Anterior cingulate cortex (tissue), 58 donors: Measurements from ENCODE around the gene LINS1.
"Not testable (repeated sequence)": the region's sequence is repeated elsewhere in the genome, so short reads cannot be mapped to it uniquely, and the experiment has no call there.

Experiments
- DNase-seq, 58 donors: peaks; one replicate each; lab custom pipeline; 2025; lab: John Stamatoyannopoulos, UW

Gene LINS1

DNA sequence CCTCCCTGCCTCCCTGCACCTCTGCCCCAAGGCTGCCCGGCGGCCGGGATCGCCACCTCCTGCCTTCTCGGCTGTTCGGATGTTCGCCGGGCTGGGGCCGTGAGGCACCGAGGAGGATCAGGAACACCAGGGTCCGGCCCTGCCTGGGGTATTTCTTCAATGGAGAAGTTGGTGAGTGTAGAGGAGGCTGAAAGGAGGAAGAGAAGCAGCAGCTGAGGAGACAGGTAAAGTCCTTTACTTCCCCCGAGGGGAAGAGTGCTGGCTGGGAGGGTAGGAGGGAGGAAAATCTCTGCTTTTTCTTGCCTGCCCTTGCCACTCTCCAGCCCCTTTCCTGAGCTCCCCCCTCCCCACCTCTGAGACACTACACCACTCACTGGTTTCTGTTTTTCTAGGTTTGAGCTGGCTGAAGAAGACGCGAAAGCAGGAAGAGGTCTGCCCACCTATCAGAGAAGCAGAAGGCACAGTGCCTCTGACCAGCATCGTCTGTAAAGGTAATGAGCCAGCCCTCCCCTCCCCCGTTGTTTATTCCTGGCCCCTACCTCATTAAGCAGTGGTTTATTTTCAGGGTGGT is 924 bp upstream of the LINS1 start:
- DNase-seq, result peak in 2 of 58 donors; percentile 52

GRCh38 chr15:100601617-100602063 is 344 bp downstream of the LINS1 start:
- peak in 1 of 58 donors; percentile 75 for DNase-seq

- no peak for DNase-seq
Observed at GRCh38 chr15:100601163-100601562, 821 bp downstream of the LINS1 start.

DNA sequence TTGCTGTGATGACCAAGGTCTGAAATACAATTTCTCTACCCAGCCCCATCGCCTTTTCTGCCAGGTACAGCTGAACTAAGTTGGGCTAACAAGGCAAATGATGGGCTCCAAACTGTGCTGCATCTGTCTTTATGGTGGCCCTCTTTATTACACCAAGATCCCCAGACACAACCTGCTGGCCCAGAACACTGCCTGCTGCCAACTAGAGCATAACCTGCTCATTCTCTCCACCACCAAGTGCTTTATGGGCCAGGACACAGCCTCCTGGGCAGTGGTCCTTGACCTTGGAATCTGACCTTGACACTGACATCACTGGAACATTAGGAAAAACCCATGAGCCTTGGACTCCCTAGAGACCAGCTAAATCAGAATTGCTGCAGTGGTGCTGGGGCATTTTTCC is 3.3 kb downstream of the LINS1 start:
- no peak for DNase-seq

DNA sequence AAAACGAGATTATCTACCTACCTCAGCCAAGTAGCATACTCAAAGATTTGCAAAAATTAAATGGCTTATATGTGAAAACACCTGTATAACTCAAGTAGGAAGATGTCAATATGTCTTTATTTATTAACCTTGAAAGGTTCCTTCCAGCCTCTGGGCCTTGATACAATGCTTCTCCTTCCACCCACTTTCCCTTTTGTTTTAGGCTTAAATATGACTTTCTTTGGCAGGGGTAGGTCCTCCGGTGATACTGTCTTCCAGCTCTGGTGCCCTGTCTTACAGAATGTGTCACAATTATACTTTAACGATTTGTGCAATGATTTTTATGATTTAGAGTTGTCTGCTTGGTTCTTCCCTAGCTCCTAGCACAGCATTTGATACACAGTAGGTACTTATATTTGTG is 4.1 kb downstream of the LINS1 start:
- DNase-seq, result no peak

DNA sequence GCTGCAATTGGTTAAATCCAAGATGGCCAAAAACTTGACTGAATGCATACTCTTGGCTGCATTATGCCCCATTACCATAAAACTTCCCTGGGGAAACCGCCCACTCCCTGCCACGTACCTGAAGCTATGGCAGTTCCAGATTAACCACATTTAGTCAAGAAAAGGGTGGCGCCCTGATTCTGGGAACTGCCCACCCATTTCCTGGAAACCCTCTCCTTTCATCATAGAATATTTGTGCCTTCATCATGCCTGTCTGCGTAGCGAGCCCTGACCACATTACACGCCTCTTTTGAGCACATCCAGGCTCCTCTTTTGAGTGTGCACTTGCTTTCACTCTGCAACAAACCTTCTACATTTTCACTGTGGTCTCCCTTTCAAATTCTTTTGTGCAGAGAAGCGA is 5.2 kb downstream of the LINS1 start:
- no peak for DNase-seq

DNA sequence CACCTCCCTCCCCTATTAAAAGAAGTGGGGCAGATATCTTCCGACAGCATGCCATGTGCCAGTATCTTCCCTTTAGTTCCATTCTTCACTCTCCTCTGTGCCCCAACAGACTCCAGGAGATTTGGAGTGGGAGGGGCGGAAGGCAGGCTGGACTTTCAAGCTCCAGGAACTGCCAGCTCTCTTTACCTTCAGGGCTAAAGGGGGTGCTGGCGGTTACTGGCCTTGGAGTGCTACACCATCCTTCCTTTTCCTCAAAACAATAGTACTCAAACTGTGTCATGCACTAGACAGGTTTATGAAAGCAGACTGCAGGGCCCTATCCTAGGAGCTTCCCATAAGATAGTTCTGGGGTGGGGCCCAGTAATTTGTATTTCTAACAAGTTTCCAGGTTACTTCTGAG is 6.0 kb downstream of the LINS1 start:
- no peak for DNase-seq

GRCh38 chr15:100593431-100593830 is 8.6 kb downstream of the LINS1 start:
- no peak for DNase-seq

DNA sequence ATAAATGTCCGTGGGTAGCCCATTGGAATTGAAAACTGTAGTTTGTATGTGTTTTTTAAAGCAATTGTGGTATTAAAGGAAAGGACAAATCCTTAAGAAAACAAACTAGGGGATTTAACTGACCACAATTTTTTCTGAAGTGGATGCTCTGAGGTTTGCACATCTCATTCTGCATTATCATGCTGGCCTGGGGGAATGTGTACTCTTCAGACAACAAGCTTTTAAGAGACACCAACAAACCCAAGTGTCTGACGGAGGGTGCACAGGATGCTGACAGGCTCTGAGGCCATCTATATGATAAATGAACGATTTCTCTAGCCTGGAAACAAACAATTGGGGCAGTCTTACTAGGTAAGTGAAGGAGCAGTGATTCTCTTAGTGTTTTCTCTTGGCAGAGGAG is 9.1 kb downstream of the LINS1 start:
- no peak for DNase-seq

- DNase-seq, result no peak
Observed at GRCh38 chr15:100591835-100592234, 10.1 kb downstream of the LINS1 start.

DNA sequence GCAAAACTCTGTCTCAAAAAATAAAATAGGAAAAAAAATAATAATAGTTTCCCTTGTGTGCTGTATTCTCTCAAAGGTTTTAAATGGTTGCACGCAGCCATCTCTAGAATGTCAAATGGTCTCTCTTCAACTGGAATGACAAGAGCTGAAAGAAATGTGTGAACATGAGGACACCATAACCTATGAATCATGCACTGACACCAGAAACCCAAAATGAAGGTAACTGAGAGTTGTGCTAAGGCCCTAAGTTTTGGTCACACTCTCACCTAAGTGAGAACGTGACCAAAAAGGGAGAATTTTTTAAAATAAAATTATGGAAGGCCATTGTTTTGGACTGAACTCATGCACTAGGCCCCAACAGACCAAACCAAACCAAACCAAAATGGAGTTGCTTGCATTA is 10.8 kb downstream of the LINS1 start:
- not testable (repeated sequence) for DNase-seq

- DNase-seq, result no peak
Observed at GRCh38 chr15:100588638-100589242, 13.2 kb downstream of the LINS1 start.

GRCh38 chr15:100580414-100580813 is 21.6 kb downstream of the LINS1 start:
- no peak for DNase-seq

DNA sequence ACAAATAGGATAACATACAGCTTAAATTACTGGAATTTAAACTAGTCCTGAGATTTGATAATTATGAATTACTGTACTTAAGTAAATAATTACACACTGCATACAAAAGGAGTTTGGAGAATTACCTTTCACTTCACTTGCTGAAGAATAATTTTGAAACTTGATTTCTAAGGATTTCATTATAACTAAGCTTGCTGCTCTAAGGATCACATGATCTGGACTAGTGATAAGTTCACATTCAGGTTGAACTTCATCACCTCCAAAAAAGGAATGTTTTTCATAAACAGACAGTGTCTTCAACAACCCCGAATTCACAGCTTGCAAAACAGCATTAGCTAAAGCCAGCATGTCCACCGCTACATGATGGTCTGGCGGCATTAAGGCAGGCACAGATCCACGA is 28.5 kb downstream of the LINS1 start:
- no peak for DNase-seq

DNA sequence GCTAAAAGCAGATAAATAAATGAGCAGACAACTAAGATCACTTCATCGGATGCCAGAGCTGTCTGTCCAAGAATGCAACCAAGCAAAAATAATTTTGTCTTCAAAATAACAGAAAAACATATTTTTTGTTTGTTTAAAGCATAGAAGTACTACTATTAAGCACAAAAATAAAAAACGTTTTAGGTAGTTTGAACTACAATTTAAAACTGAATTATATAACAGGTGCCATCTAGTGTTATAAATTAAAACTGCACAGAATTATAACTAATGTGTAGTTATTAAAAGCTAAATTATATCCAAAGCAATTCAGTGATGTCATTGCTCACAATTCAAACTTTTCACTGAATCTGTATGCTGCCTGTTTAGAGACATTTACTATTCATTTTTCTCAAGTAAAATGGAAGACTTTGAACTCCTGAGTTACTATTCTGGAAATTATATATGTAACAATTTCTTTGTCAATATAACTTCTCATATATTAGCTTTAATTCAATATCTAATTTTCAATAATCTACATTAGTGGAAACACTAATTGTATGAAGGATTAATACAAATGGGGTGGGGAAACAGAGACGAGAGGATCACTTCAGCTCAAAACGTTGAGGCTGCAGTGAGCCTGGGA is 29.5 kb downstream of the LINS1 start:
- no peak for DNase-seq

- DNase-seq, result no peak
Observed at GRCh38 chr15:100571592-100572167, 30.3 kb downstream of the LINS1 start.

GRCh38 chr15:100570735-100571313 is 31.2 kb downstream of the LINS1 start:
- no peak for DNase-seq

DNA sequence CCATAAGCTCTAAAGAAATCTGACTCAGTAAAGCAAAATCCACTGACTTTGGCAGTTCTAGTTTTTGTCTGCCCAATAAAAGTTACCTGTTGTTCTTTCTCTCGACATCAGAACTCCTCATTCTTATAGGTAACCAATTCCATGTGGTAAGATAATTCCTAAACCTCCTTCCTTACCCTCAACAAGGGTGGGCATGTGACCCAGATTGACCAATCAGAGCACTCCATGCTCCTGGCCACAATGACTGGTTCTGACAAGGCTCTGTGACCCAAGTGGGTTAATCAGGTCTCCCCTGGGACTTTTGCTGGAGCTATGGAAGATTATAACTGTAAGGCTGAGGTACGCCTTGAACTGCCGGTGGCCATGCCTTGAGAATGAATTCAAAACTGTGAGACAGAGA is 31.7 kb downstream of the LINS1 start:
- peak in 1 of 58 donors; percentile 4 for DNase-seq

DNA sequence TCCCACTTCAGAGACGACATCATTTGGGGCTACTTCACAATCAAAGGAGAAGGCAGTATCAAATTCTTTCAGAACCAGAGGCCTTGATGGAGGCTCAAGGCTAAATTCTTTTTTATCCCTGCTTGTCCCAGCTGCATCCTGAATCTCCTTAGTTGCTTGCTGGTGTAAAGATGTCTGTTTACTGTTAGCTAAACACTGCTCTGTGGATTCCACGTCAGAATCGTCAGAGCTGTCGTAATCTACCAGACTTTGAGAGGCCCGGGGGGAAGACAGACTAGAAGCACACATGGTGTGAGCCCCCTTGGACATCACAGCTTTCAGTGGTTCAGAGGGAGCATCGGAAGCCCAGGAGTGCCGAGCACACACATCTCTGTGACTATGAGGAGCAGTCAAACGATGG is 32.6 kb downstream of the LINS1 start:
- no peak for DNase-seq

- DNase-seq, result no peak
Observed at GRCh38 chr15:100566850-100567628, 34.9 kb downstream of the LINS1 start.

GRCh38 chr15:100565591-100565990 is 36.4 kb downstream of the LINS1 start:
- DNase-seq, result no peak
